ENCODE data around the gene GPM6B. TPM values are rescaled to one million over a fixed set of nuclear protein-coding genes. Genes with fewer than 3 reads are reported as not detected.

GPM6B gene
- total RNA-seq, 4 donors from 2014 or later: 2.4 to 7.4 (median 5.3) TPM

- Histone ChIP-seq H3K9me3 (no peaks in the 10 kb centered on the region), H3K4me1 (peaks cover 0 to 42% (median 7%) of the 10 kb centered on the region in 3 donors), H3K27ac (peak overlapping the region in 3 of 4 donors; percentile 67 to 72 (median 70)), H3K4me3 (no peak overlapping the region), H3K27me3 (peaks cover 0 to 3% (median 0%) of the 10 kb centered on the region in 4 donors), H3K36me3 (peaks cover 0 to 30% (median 0%) of the 10 kb centered on the region in 3 donors)
- WGBS, 2 donors: 42 to 68% methylated on average over 6 to 7 of the region's 7 CpGs
- TF ChIP-seq CTCF (IDR thresholded peaks at IDR 0.05) (no peak), POLR2A (IDR thresholded peaks at IDR 0.05) (no peak)
- no peak for DNase-seq
- intact Hi-C loops (cut with DNase I): no loop called here
These were observed 94.9 kb downstream of the GPM6B start for GRCh38 chrX:13721819-13722519.

- WGBS, 2 donors: 80 to 92% methylated on average over 1 to 4 of the region's 4 CpGs
- peaks cover 0 to 42% (median 7%) of the 10 kb centered on the region in 3 donors for H3K4me1 ChIP-seq
- peaks cover 0 to 3% (median 0%) of the 10 kb centered on the region in 4 donors for H3K27me3 ChIP-seq
- TF ChIP-seq POLR2A (IDR thresholded peaks at IDR 0.05) (no peak), CTCF (IDR thresholded peaks at IDR 0.05) (no peak)
- DNase-seq: no peak
- no peaks in the 10 kb centered on the region for H3K9me3 ChIP-seq
- intact Hi-C loops (cut with DNase I): no loop called here
- H3K4me3 ChIP-seq: no peak overlapping the region
- H3K36me3 ChIP-seq: peaks cover 0 to 32% (median 0%) of the 10 kb centered on the region in 3 donors
- peak overlapping the region in 3 of 4 donors; percentile 67 to 72 (median 70) for H3K27ac ChIP-seq
These were observed 95.5 kb downstream of the GPM6B start for GRCh38 chrX:13721371-13721770.

Other genes starting within 250 kb of the GPM6B start
- 1 to 10 TPM in 3 of 4 donors, under 1 TPM in 1; 0.92 to 6.8 (median 1.8) TPM for gene EGFL6, start 247.5 kb downstream of the GPM6B start, total RNA-seq
- 1 to 10 TPM; 1.3 to 2.6 (median 2.0) TPM for gene TCEANC, start 164.0 kb downstream of the GPM6B start, total RNA-seq
- gene RAB9A, start 128.0 kb downstream of the GPM6B start, total RNA-seq: 10 to 100 TPM; 24.4 to 28.6 (median 25.8) TPM
- gene TRAPPC2, start 82.5 kb downstream of the GPM6B start, total RNA-seq: 10 to 100 TPM in 3 of 4 donors, 1 to 10 TPM in 1; 8.9 to 12.8 (median 11.0) TPM
- gene OFD1, start 82.3 kb downstream of the GPM6B start, total RNA-seq: 10 to 100 TPM; 12.7 to 26.1 (median 20.6) TPM
- gene GEMIN8, start 212.8 kb upstream of the GPM6B start, total RNA-seq: 10 to 100 TPM; 12.2 to 20.8 (median 15.7) TPM

Measured in esophagus squamous epithelium (tissue), 5 donors.